HEK293T (cell line): ENCODE measurements around the gene ACTN3.

Experiments
- CTCF ChIA-PET: fragments of 350-600 bp; formaldehyde crosslinking; extraction: SDS; loops from one replicate; lab custom pipeline; 2021; ENCODE audit warnings: antibody characterized with exemption, inconsistent platforms; lab: Yijun Ruan, JAX
- POLR2A ChIA-PET: fragments of 350-600 bp; formaldehyde crosslinking; extraction: SDS; loops from one replicate; lab custom pipeline; 2020; ENCODE audit warnings: antibody characterized with exemption, inconsistent platforms; lab: Yijun Ruan, JAX
- DNase-seq: peaks from one replicate; pipeline ENCODE4 v3.0.0; 2012; ENCODE audit warnings: mixed read lengths; ENCODE audit errors: extremely low spot score
- ARNT ChIP-seq: fragments of 450-650 bp; IDR thresholded peaks from 2 replicates; pipeline ENCODE4 v1.6.1; 2017; ENCODE audit warnings: mild to moderate bottlenecking
- BHLHE40 ChIP-seq: fragments of 450-650 bp; IDR thresholded peaks from 2 replicates; pipeline ENCODE4 v1.6.1; 2016; ENCODE audit warnings: mild to moderate bottlenecking, moderate library complexity, borderline replicate concordance
- CTBP1 ChIP-seq: fragments of 450-650 bp; IDR thresholded peaks from 2 replicates; pipeline ENCODE4 v1.6.1; 2016; ENCODE audit warnings: borderline replicate concordance
- ELF4 ChIP-seq: fragments of 450-650 bp; IDR thresholded peaks from 2 replicates; pipeline ENCODE4 v1.6.1; 2017; ENCODE audit warnings: antibody characterized with exemption
- FOXA1 ChIP-seq: fragments of 450-650 bp; IDR thresholded peaks from 2 replicates; pipeline ENCODE4 v1.6.1; 2016; ENCODE audit warnings: mild to moderate bottlenecking
- FOXK2 ChIP-seq: fragments of 450-650 bp; IDR thresholded peaks from 2 replicates; pipeline ENCODE4 v1.6.1; 2016; ENCODE audit warnings: mild to moderate bottlenecking
- FOXM1 ChIP-seq: fragments of 450-650 bp; IDR thresholded peaks from 2 replicates; pipeline ENCODE4 v1.6.1; 2017; ENCODE audit warnings: mild to moderate bottlenecking, borderline replicate concordance
- HDGF ChIP-seq: fragments of 450-650 bp; IDR thresholded peaks from 2 replicates; pipeline ENCODE4 v1.6.1; 2017; ENCODE audit warnings: antibody characterized with exemption, borderline replicate concordance
- L3MBTL2 ChIP-seq: fragments of 450-650 bp; conservative IDR thresholded peaks from 2 replicates; pipeline ENCODE4 v1.6.1; 2016; ENCODE audit warnings: mild to moderate bottlenecking
- LEF1 ChIP-seq: fragments of 450-650 bp; IDR thresholded peaks from 2 replicates; pipeline ENCODE4 v1.6.1; 2017; ENCODE audit warnings: mild to moderate bottlenecking, borderline replicate concordance
- NFRKB ChIP-seq: fragments of 450-650 bp; IDR thresholded peaks from 2 replicates; pipeline ENCODE4 v1.6.1; 2016; ENCODE audit warnings: mild to moderate bottlenecking, moderate library complexity
- SP1 ChIP-seq: fragments of 450-650 bp; IDR thresholded peaks from 2 replicates; pipeline ENCODE4 v1.6.1; 2017
- SUZ12 ChIP-seq: fragments of 450-650 bp; IDR thresholded peaks from 2 replicates; pipeline ENCODE4 v1.6.1; 2016; ENCODE audit warnings: mild to moderate bottlenecking
- TARDBP ChIP-seq: fragments of 450-650 bp; IDR thresholded peaks from 2 replicates; pipeline ENCODE4 v1.6.1; 2016
- ZNF384 ChIP-seq: fragments of 450-650 bp; IDR thresholded peaks from 2 replicates; pipeline ENCODE4 v1.6.1; 2016
- TF ChIP-seq, protein P1 (sequence below): fragments of 450-650 bp; IDR thresholded peaks from 2 replicates; pipeline ENCODE4 v1.6.1; 2016

The ACTN3 gene

DNA sequence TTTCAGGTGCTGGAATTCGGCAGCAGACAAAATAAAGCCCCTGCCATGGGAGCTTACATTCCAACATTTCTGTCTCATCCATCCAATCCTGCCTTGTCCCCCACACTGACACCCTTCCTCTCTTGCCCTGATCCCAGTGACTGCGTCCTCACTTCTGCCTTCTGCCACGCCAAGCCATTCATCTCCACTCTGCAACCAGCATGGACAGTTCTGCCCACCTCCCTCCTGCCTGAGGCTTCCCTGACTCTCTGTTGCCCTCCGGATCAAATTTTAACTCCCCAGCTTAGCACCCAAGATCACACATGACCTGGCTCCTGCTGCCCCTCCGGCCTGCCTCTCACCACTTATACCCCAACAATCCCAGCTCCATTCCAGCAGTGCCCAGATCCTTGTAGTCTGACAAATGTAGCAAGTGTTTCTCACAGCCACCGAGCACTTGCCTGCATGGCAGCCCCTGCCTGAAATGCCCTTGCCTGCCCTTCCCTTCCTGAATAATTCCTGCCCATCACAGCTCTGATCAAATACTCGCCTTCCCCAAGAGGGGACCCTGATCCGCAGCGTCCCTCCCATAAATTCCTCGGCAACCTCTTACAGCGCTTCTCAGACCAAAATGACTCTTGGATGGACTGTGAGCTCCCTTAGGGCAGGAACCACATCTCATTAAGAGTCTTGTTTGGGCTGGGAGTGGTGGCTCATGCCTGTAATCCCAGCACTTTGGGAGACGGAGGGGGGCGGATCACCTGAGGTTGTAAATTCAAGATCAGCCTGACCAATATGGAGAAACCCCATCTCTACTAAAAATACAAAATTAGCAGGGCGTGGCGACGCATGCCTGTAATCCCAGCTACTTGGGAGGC lies 2.3 kb downstream of the ACTN3 start:
- DNase-seq = no peak
- CTCF ChIA-PET = interaction anchor here (0.6 to 1.3 kb wide), 3 partner anchors 130 to 535 kb away, joined by 3 to 7 read pairs (median 4); no protein-coding TSS in a partner anchor
- POLR2A ChIA-PET = interaction anchor here (1.4 to 1.8 kb wide), 2 partner anchors 12 to 44 kb away, joined by 3 read pairs; partner anchors contain the start of gene CCDC87
- TF ChIP-seq ZNF384 = no peak
- TF ChIP-seq HDGF = no peak
- TF ChIP-seq FOXA1 = no peak
- no peak for TF ChIP-seq CTBP1
- TF ChIP-seq SP1 = no peak
- TF ChIP-seq SUZ12 = no peak
- TF ChIP-seq, protein P1, sequence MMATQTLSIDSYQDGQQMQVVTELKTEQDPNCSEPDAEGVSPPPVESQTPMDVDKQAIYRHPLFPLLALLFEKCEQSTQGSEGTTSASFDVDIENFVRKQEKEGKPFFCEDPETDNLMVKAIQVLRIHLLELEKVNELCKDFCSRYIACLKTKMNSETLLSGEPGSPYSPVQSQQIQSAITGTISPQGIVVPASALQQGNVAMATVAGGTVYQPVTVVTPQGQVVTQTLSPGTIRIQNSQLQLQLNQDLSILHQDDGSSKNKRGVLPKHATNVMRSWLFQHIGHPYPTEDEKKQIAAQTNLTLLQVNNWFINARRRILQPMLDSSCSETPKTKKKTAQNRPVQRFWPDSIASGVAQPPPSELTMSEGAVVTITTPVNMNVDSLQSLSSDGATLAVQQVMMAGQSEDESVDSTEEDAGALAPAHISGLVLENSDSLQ = no peak
- no peak for TF ChIP-seq LEF1
- TF ChIP-seq L3MBTL2 = no peak
- TF ChIP-seq ARNT = no peak
- no peak for TF ChIP-seq NFRKB
- TF ChIP-seq ELF4 = no peak

DNA sequence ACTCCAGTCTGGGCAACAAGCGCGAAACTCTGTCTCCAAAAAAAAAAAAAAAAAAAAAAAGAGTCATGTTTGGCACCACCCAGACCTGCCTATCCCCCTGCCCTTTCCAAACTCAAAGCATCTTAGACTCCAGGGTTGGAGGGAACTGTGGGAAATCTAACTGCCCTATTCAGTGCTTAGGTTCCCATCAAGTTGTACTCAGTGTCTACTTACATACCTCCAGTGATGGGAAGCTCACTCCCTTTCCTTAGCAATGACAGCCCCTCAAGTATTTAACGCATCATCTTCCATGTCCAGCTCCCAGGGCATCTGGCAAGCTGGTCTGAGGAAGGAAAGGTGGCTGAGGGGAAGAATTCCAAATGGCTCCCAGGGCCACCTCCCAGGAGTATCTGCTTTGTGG lies 3.0 kb downstream of the ACTN3 start:
- ChIA-PET CTCF (no interaction called here), POLR2A (interaction anchor here (1.3 to 1.8 kb wide), 3 partner anchors 12 to 43 kb away, joined by 3 read pairs; partner anchors contain the start of genes CCDC87 and CTSF)
- no peak for TF ChIP-seq FOXA1
- no peak for TF ChIP-seq HDGF
- TF ChIP-seq CTBP1 = no peak
- TF ChIP-seq LEF1 = no peak
- TF ChIP-seq FOXM1 = no peak
- no peak for TF ChIP-seq ELF4
- no peak for TF ChIP-seq FOXK2
- no peak for TF ChIP-seq ZNF384
- no peak for TF ChIP-seq NFRKB
- no peak for TF ChIP-seq SP1
- no peak for TF ChIP-seq TARDBP
- no peak for TF ChIP-seq L3MBTL2
- TF ChIP-seq ARNT = no peak
- TF ChIP-seq BHLHE40 = no peak
- TF ChIP-seq, protein P1 = no peak
- no peak for DNase-seq

DNA sequence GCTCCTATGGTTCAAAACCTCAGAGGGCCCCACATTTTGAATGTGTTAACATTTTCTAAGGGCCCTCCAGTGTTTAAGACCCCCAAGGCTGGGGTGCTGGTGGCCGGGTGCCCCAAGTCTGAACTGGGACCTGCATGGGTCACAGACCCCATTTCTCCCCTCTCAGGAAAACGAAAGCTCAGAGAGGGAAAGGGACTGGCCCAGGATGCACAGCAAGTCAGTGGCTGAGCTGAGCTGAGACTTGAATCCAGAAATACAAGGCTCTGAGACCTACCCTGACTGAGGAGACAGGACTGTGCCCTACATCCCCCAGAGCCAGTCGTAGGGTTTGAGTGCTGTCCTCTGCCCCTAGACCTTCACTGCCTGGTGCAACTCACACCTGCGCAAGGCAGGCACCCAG lies 4.2 kb downstream of the ACTN3 start:
- POLR2A ChIA-PET = interaction anchor here (1.3 kb wide), 1 partner anchor 18 kb away, joined by 3 read pairs; the partner anchor contains the start of gene CTSF
- CTCF ChIA-PET = no interaction called here
- DNase-seq = no peak
- TF ChIP-seq CTBP1 (no peak), TARDBP (no peak), BHLHE40 (no peak), SUZ12 (no peak)
- TF ChIP-seq, protein P1 = no peak

DNA sequence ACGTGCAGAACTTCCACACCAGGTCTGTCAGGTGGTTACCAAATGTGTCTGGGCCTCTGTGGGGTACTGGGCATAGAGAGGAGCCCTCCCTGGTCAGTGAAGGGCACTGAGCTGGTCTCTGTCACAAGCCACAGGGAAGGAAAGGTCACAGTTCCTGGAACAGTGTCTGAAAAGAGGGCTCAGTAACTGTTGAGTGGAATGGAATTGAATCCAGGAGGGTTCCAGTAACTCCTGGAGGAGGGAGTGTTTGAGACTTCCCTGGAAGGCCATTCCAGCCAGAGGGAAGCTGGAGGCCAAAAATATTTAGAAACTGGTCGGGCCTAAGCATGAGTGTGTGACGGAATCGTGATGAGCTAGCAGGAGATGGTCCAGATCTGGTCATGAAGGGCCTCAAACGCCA lies 7.9 kb downstream of the ACTN3 start:
- TF ChIP-seq BHLHE40 = no peak
- TF ChIP-seq ARNT = no peak
- TF ChIP-seq HDGF = no peak
- TF ChIP-seq SP1 = no peak
- no peak for TF ChIP-seq FOXM1
- no peak for TF ChIP-seq FOXA1
- TF ChIP-seq ZNF384 = no peak
- TF ChIP-seq LEF1 = no peak
- TF ChIP-seq ELF4 = no peak
- no peak for TF ChIP-seq SUZ12
- TF ChIP-seq CTBP1 = no peak
- no peak for TF ChIP-seq TARDBP
- TF ChIP-seq L3MBTL2 = no peak
- TF ChIP-seq, protein P1 = no peak
- POLR2A ChIA-PET = no interaction called here
- CTCF ChIA-PET = no interaction called here
- no peak for DNase-seq

DNA sequence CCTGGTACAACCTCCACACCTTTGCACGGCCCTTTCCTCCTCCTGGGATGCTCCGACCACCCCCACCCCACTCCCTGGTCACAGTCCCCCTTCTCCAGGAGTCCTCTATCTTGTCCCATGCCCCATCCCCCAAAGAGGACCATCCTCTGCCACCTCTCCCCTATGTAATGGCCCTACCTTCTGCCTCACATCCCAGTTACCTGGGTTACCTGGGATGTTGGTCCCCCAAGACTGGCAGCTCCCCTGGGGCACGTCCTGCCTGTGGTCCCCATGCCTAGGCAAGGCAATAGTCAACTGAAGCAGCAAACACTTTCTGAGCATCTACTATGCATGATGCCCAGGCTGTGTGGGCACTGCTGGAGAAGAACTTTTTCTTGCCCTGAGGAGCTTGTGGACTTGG lies 8.7 kb downstream of the ACTN3 start:
- CTCF ChIA-PET = no interaction called here
- POLR2A ChIA-PET = interaction anchor here (0.8 kb wide), 1 partner anchor 19 kb away, joined by 3 read pairs; no protein-coding TSS in a partner anchor
- no peak for DNase-seq
- TF ChIP-seq TARDBP (no peak), FOXM1 (no peak), L3MBTL2 (no peak), ARNT (no peak), LEF1 (no peak), SUZ12 (no peak), BHLHE40 (no peak), FOXA1 (no peak), FOXK2 (no peak), NFRKB (no peak), ZNF384 (no peak), SP1 (no peak), CTBP1 (no peak), HDGF (no peak), ELF4 (no peak)
- TF ChIP-seq, protein P1 = no peak
